Measurements from ENCODE around the gene TDRD5.

GRCh38 chr1:179591253-179591591, 410 bp upstream of the TDRD5 start:
- TF ChIP-seq, protein P1, sequence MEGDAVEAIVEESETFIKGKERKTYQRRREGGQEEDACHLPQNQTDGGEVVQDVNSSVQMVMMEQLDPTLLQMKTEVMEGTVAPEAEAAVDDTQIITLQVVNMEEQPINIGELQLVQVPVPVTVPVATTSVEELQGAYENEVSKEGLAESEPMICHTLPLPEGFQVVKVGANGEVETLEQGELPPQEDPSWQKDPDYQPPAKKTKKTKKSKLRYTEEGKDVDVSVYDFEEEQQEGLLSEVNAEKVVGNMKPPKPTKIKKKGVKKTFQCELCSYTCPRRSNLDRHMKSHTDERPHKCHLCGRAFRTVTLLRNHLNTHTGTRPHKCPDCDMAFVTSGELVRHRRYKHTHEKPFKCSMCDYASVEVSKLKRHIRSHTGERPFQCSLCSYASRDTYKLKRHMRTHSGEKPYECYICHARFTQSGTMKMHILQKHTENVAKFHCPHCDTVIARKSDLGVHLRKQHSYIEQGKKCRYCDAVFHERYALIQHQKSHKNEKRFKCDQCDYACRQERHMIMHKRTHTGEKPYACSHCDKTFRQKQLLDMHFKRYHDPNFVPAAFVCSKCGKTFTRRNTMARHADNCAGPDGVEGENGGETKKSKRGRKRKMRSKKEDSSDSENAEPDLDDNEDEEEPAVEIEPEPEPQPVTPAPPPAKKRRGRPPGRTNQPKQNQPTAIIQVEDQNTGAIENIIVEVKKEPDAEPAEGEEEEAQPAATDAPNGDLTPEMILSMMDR (IDR thresholded peaks at IDR 0.05; ENCODE audit: low read depth, low read length, poor library complexity, severe bottlenecking), result no peak
- no peak for TF ChIP-seq EZH2phosphoT487 (IDR thresholded peaks at IDR 0.05; ENCODE audit: borderline replicate concordance, low read length)
